NCI-H1930 (cell line): Measurements from ENCODE around the gene SLK.

ENCODE experiments used
- DNase-seq, 2 experiments: peaks; one replicate each; lab custom pipeline; 2025; lab: John Stamatoyannopoulos, UW

Gene SLK

GRCh38 chr10:103990121-103990520 is 23.2 kb downstream of the SLK start:
- DNase-seq = no peak

DNA sequence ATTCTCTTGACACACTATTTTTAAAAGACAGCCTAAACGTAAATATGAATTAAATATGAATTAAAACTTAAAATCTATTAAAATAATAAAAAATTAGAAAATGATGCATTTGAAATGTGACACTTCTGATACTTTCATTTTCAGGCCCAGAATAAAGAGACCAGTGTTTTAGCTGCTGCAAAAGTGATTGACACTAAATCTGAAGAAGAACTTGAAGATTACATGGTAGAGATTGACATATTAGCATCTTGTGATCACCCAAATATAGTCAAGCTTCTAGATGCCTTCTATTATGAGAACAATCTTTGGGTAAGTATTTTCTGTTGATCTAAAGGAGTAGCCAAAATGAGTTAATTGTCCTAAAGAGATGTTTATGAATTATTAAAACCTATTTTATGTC is 23.6 kb downstream of the SLK start:
- DNase-seq = no peak

GRCh38 chr10:103991393-103992128 is 24.6 kb downstream of the SLK start:
- DNase-seq = no peak

DNA sequence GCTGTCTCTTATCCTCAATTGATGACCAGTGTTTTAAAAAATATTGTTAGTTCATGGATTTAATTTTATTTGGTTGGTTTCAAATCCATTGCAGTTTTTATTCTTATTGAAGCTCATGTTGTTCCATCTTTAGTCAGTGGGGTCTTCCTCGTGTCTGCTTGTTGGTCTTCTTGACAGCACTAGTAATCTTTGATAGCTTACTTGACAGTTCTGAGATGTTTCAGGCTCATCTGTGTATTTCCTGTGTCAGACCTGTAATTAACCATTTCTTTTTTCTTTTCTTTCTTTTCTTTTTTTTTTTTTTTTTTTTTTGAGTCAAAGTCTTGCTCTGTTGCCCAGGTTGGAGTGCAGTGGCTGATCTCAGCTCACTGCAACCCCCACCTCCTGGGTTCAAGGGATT is 28.2 kb downstream of the SLK start:
- DNase-seq = no peak

- no peak for DNase-seq
These were observed 31.9 kb downstream of the SLK start for GRCh38 chr10:103998805-103999204.

DNA sequence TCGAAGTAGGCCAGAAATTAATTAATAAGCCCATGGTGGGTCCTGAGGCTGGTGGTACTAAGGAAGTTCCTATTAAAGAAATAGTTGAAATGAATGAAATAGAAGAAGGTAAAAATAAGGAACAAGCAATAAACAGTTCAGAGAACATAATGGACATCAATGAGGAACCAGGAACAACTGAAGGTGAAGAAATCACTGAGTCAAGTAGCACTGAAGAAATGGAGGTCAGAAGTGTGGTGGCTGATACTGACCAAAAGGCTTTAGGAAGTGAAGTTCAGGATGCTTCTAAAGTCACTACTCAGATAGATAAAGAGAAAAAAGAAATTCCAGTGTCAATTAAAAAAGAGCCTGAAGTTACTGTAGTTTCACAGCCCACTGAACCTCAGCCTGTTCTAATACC is 36.0 kb downstream of the SLK start:
- DNase-seq = no peak

DNA sequence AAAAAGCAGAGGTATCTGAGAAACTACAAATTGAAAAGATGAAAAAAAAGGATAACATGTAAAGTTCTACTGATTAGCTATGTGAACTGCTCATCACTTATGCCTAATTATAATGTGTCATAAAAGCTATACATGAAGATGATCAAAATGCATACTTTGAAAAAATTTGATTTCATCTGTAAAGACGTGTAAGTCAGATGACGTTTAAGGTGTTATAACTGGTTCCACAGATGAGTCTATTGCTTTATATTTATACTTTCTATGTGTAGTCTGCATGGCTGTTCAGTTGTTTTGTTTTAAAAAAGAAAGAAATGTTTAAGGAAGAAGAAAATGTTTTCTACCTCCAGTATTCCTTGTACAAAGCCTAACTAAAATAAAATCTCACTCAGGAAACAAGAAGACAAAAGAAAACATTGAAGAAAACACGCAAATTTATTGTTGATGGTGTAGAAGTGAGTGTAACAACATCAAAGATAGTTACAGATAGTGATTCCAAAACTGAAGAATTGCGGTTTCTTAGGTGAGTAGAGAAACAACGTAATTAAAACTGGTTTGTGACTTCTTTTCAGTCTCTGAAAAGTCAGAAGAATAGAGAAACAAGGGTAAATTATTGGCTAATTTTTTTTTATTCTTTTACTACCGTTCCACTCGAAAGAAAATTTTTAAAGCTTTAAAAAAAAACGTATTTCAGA is 38.4 kb downstream of the SLK start:
- no peak for DNase-seq

DNA sequence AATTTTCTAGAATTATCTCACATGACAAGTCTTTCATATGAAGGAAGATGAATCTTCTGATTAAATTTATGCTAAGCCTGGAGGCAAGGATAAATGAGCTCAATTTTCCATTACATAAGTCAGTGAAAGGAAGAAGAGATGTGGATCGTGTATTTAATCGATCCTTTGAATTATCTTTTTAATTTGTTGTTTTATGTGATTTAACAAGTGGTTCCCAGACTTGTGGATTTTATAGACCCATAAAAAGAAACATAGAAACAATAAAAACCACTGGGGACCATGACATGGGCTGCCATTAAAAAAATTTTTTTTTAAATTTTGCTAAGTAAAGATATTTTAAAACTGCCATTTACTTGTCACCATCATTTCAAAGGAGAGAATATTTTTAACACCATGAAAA is 45.0 kb downstream of the SLK start:
- DNase-seq = no peak

GRCh38 chr10:104013489-104013888 is 46.5 kb downstream of the SLK start:
- no peak for DNase-seq

GRCh38 chr10:104014176-104014575 is 47.2 kb downstream of the SLK start:
- DNase-seq = no peak

DNA sequence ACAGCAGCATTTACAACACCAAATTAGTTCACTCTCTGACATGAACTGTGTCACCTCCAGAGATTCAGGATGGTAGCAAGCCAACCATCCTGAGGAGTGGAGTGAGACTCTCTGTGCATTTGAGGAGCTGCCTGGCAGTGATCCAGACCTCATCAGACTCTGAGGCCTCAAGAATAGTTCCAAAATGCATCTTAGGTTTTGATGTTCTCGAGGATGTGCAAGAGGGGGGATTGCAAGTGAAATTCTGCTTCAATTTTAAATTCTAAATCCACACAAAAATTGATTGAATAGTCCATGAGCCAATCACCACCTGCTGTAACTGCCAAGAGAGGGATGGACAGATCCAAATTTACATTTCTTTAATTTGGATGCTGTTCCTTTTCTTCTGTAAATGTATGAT is 49.7 kb downstream of the SLK start:
- no peak for DNase-seq

DNA sequence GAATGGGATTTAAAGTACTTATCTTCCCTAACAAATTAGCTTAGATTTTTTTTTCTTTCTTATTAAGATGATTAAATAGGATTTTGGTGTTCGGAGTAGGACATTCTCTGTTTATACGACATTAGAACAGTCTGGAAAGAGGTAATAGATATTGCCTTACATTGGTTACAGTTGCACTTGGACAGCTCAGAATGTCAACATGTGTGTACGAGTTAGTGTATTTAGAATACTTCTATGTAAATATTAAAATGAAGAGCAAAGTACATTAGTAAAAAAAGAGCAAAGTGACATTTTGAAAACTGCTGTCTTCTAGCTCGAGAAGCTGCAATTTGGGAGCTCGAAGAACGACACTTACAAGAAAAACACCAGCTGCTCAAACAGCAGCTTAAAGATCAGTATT is 51.5 kb downstream of the SLK start:
- DNase-seq = no peak

- no peak for DNase-seq
These were observed 53.1 kb downstream of the SLK start for GRCh38 chr10:104020020-104020419.

DNA sequence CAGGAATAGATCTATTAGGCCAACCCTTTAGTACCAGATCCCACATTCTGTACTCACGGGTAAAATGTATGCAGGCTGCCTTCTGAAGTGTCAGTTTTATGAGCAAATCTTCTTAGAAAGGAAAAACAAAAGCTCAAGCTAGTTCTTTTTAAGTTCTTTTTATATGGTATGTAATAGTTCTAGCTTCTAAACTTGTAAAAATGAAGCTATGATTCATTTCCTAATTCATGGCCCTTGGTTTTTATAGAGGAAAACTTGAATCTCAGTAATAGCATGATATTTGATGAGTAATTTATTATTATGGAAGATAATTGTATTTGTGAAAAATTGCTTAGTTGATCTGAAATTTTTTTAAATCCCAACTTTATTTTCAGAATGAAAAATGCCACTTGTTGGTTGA is 54.3 kb downstream of the SLK start:
- DNase-seq = no peak

- no peak for DNase-seq
These were observed 55.1 kb downstream of the SLK start for GRCh38 chr10:104022026-104022425.

DNA sequence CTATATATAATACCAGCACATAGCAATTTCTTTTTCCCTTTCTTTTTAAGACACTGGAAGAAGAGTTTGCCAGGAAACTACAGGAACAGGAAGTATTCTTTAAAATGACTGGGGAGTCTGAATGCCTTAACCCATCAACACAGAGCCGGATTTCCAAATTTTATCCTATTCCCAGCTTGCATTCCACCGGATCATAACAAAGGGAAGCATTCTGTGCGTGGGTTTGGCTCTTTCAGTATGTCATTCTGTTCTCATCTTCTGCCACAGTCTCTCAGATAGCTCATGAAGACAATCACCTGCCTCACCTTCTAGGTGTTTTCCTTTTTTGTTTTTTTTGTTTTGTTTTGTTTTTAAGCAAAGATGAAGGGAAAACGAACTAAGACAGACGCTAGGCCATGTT is 58.6 kb downstream of the SLK start:
- no peak for DNase-seq

DNA sequence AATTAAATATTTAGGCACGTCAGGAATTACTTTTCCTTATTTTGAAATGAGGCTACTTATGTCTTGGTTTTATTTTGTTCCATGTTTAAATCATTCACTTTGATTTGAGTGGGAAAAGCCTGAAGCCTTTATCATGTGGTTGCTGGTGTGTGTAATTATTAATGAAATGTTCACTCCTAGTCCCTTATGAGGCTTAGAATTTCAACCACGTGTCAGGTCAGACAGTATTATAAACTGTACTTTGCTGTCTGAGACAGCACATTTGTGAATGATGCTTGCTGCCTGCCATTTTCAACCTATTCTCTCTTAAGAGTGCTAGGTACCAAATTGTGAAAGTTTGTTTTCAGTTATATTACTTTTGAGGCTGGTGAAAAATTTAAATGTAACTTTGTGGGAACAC is 59.8 kb downstream of the SLK start:
- DNase-seq = no peak

GRCh38 chr10:104028146-104028545 is 61.2 kb downstream of the SLK start:
- no peak for DNase-seq

DNA sequence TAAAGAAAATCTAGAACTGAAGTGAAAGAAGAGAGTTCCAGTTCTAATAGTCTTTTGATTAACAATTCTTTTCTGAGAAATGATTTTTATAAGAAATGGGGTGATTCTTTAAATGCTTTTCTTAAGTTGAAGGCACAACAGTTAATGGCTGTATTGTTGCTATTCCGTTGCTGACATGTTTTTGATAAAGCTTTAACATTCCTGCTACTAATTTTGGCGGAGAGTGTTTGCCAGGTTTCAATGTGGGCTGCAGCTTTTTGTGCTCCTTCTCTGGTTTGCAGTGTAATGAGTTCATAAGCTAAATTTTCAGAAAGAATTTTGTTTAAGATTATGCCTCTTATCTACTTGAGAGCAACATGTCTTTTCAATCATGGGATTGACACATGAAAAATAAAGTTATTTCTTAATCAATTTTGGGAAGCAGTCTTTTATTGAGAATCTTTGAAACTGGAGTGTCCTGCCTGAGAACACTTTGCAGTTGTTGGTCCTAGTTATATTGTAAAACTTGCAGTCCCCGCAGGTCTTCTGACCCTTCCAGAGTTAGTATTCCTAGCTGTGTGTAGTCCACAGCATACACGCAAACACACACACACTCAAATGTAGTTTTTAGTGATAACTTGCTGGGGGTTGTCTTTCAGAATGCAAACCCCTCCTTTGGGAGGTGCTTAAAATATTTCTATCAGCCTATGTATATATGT is 62.0 kb downstream of the SLK start:
- DNase-seq = no peak

DNA sequence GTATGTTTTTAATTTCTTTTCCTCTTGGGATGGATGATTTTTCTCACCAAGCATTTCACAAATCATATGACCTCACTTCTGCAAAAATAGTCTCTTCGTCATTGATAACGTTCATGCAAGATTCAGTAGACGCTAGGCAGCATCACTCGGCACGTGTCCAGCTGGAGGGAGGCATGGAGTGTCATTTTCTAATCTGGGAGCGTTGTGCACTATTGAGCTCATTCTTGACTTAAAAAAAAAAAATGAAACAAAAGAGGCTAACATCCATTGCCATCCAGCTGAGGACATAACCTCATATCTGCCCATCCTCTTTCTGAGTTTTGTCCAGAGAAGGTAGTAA is 62.6 kb downstream of the SLK start:
- DNase-seq = no peak

DNA sequence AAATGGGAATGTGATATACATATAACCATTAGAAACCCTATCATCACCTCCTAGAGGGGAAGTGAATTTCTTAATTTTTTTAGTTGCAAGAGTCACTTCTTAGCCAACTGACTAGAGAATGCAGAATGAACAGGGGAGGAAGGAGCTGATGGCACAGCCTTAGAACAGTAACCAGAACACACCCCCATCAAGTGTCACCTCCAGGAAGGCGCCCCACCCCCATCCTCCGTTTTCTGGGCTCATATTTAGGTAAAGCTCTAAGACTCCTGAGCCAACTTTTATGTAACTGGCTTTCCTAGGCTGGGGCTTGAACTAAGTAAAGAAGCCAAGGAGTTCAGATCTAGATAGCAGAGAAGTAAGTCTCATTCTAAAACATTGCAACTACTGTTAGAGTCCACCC is 64.7 kb downstream of the SLK start:
- no peak for DNase-seq

GRCh38 chr10:104032144-104032775 is 65.3 kb downstream of the SLK start:
- DNase-seq = no peak

DNA sequence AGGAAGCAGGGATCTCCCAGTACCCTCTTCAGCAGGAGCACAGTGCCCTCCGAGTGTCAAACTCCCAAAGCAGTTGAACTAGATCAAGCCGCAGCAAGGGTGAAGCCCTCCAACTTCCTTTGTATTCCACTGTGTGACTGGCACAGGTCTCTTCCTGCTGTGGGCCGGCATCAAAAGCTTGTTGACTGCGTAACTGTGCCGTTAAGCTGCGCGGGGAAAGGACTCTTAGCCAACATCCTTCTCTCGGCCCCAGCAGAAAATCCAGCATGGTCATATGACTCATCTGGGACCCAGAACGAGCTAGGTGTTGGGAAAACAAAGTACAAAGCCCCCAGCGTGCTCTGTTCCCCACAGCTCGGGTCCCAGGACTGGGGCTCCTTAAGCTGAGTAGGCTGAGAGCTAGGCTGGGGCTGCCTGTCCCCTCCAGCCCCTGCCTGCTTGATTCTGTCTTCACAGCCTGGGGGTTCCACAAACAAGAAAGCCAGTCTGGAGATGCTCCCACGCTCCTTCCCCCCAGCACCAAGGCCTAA is 66.5 kb downstream of the SLK start:
- no peak for DNase-seq
